WTC11 (cell line): ENCODE data around the gene EFS. TPM values are rescaled to one million over a fixed set of nuclear protein-coding genes. Genes with fewer than 3 reads are reported as not detected.

Source experiments
- ATAC-seq: fragments of 200-7000 bp; cut with Tn5 transposase; 2 replicates; pipeline ENCODE4 v1.10.0; 2021; ENCODE audit warnings: mild to moderate bottlenecking, moderate library complexity
- CTCF ChIA-PET: fragments of 300-600 bp; sonication (Branson Sonifier 250); formaldehyde crosslinking; loops from one replicate; lab custom pipeline; 2021; ENCODE audit warnings: antibody characterized with exemption; lab: Charles Lee
- POLR2A ChIA-PET: fragments of 350-600 bp; sonication (Branson Sonifier 250); formaldehyde crosslinking; loops from one replicate; lab custom pipeline; 2021; ENCODE audit warnings: antibody characterized with exemption; lab: Charles Lee
- DNase-seq: peaks from one replicate; pipeline ENCODE4 v3.0.0; 2021; ENCODE audit warnings: low spot score
- H3K27ac Mint-ChIP-seq: 2 replicates; pipeline ENCODE4 v1.8.0; 2021; ENCODE audit warnings: mixed read lengths
- H3K27me3 Mint-ChIP-seq: 2 replicates; pipeline ENCODE4 v1.8.0; 2021; ENCODE audit warnings: low read depth, mild to moderate bottlenecking, moderate library complexity, mixed read lengths
- H3K36me3 Mint-ChIP-seq: 2 replicates; pipeline ENCODE4 v1.8.0; 2021; ENCODE audit warnings: mixed read lengths
- H3K4me1 Mint-ChIP-seq: 2 replicates; pipeline ENCODE4 v1.8.0; 2022; ENCODE audit warnings: mixed read lengths
- H3K4me3 Mint-ChIP-seq: 2 replicates; pipeline ENCODE4 v1.8.0; 2021; ENCODE audit warnings: mild to moderate bottlenecking, moderate library complexity, mixed read lengths
- H3K9me3 Mint-ChIP-seq: 2 replicates; pipeline ENCODE4 v1.8.0; 2021; ENCODE audit warnings: mixed read lengths
- ATF1 ChIP-seq: sonication (generic); formaldehyde crosslinking; IDR thresholded peaks from 2 replicates; pipeline ENCODE4 v1.8.1; 2023; ENCODE audit warnings: mild to moderate bottlenecking, moderate library complexity, missing genetic modification reagents
- ATF6 ChIP-seq: sonication (generic); formaldehyde crosslinking; IDR thresholded peaks from 2 replicates; pipeline ENCODE4 v1.8.1; 2023; ENCODE audit warnings: mild to moderate bottlenecking, missing genetic modification reagents
- E2F4 ChIP-seq: sonication (generic); formaldehyde crosslinking; IDR thresholded peaks from 2 replicates; pipeline ENCODE4 v1.8.1; 2022; ENCODE audit warnings: low read depth, mild to moderate bottlenecking, moderate library complexity, missing genetic modification reagents, borderline replicate concordance
- NFATC4 ChIP-seq: fragments of 250-450 bp; sonication (Bioruptor Pico); IDR thresholded peaks from 2 replicates; pipeline ENCODE4 v1.9.0; 2021; ENCODE audit warnings: mild to moderate bottlenecking
- NFYB ChIP-seq: sonication (generic); formaldehyde crosslinking; conservative IDR thresholded peaks from 2 replicates; pipeline ENCODE4 v1.8.0; 2022; ENCODE audit warnings: low read depth, missing genetic modification reagents
- NR2C2 ChIP-seq: sonication (generic); formaldehyde crosslinking; IDR thresholded peaks from 2 replicates; pipeline ENCODE4 v1.8.0; 2022; ENCODE audit warnings: mild to moderate bottlenecking, missing genetic modification reagents
- RELA ChIP-seq: sonication (generic); formaldehyde crosslinking; IDR thresholded peaks from 2 replicates; pipeline ENCODE4 v1.8.1; 2022; ENCODE audit warnings: missing genetic modification reagents, mild to moderate bottlenecking, borderline replicate concordance
- RORB ChIP-seq: fragments of 250-450 bp; sonication (Bioruptor Pico); IDR thresholded peaks from 2 replicates; pipeline ENCODE4 v1.9.0; 2021; ENCODE audit warnings: mild to moderate bottlenecking
- SP1 ChIP-seq: sonication (generic); formaldehyde crosslinking; conservative IDR thresholded peaks from 2 replicates; pipeline ENCODE4 v1.8.1; 2022; ENCODE audit warnings: missing genetic modification reagents
- TEAD1 ChIP-seq: sonication (generic); formaldehyde crosslinking; IDR thresholded peaks from 2 replicates; pipeline ENCODE4 v1.8.0; 2022; ENCODE audit warnings: mild to moderate bottlenecking, missing genetic modification reagents
- USF2 ChIP-seq: sonication (generic); formaldehyde crosslinking; IDR thresholded peaks from 2 replicates; pipeline ENCODE4 v1.8.1; 2023; ENCODE audit warnings: mild to moderate bottlenecking, missing genetic modification reagents, moderate library complexity
- ZNF138 ChIP-seq: sonication (generic); formaldehyde crosslinking; conservative IDR thresholded peaks from 2 replicates; pipeline ENCODE4 v1.8.1; 2022; ENCODE audit warnings: mild to moderate bottlenecking, moderate library complexity, missing genetic modification reagents
- ZNF317 ChIP-seq: sonication (generic); formaldehyde crosslinking; IDR thresholded peaks from 2 replicates; pipeline ENCODE4 v1.8.1; 2023; ENCODE audit warnings: low read depth, mild to moderate bottlenecking, moderate library complexity, missing genetic modification reagents, borderline replicate concordance
- ZNF396 ChIP-seq: fragments of 250-450 bp; sonication (Bioruptor Pico); IDR thresholded peaks from 2 replicates; pipeline ENCODE4 v1.8.0; 2021; ENCODE audit warnings: mild to moderate bottlenecking, moderate library complexity, borderline replicate concordance
- total RNA-seq: library from RNA; stranded (reverse); gene quantifications from 3 replicates; pipeline ENCODE4 v1.2.3, GENCODE V29; 2021
- TF ChIP-seq, protein P1 (sequence below): sonication (generic); formaldehyde crosslinking; IDR thresholded peaks from 2 replicates; pipeline ENCODE4 v1.8.0; 2023; ENCODE audit warnings: missing genetic modification reagents, mild to moderate bottlenecking, borderline replicate concordance
- TF ChIP-seq, protein P2 (sequence below): fragments of 250-450 bp; sonication (Bioruptor Pico); conservative IDR thresholded peaks from 2 replicates; pipeline ENCODE4 v1.9.0; 2021; ENCODE audit warnings: mild to moderate bottlenecking

The EFS gene
- total RNA-seq, 1 experiment from 2014 or later, result 35.3 TPM

DNA sequence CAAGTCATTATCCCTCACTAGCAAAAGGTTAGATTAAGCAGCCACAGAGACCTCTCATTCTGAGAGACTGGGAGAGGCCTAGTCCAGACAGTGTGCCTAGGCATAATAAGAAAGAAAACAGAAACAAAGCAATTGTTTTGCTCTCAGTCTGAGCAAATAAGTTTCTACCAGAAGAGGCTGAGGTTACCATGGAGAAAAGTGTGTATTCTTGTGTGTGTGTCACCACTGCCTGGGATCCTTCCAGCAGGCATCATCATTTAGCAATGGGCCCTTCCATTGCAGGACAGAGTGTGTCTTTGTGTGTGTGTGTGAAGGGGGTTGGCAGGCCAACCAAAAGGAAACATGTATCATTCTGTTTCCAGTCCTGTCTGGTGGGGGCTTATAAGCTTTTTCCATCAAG is 3.7 kb downstream of the EFS start (continued):
- TF ChIP-seq E2F4 (CRISPR knock-in tag) (no peak), ZNF396 (CRISPR knock-in tag) (no peak), ATF1 (CRISPR knock-in tag) (no peak), NR2C2 (CRISPR knock-in tag) (no peak), SP1 (CRISPR knock-in tag) (no peak)
- TF ChIP-seq, protein P1, sequence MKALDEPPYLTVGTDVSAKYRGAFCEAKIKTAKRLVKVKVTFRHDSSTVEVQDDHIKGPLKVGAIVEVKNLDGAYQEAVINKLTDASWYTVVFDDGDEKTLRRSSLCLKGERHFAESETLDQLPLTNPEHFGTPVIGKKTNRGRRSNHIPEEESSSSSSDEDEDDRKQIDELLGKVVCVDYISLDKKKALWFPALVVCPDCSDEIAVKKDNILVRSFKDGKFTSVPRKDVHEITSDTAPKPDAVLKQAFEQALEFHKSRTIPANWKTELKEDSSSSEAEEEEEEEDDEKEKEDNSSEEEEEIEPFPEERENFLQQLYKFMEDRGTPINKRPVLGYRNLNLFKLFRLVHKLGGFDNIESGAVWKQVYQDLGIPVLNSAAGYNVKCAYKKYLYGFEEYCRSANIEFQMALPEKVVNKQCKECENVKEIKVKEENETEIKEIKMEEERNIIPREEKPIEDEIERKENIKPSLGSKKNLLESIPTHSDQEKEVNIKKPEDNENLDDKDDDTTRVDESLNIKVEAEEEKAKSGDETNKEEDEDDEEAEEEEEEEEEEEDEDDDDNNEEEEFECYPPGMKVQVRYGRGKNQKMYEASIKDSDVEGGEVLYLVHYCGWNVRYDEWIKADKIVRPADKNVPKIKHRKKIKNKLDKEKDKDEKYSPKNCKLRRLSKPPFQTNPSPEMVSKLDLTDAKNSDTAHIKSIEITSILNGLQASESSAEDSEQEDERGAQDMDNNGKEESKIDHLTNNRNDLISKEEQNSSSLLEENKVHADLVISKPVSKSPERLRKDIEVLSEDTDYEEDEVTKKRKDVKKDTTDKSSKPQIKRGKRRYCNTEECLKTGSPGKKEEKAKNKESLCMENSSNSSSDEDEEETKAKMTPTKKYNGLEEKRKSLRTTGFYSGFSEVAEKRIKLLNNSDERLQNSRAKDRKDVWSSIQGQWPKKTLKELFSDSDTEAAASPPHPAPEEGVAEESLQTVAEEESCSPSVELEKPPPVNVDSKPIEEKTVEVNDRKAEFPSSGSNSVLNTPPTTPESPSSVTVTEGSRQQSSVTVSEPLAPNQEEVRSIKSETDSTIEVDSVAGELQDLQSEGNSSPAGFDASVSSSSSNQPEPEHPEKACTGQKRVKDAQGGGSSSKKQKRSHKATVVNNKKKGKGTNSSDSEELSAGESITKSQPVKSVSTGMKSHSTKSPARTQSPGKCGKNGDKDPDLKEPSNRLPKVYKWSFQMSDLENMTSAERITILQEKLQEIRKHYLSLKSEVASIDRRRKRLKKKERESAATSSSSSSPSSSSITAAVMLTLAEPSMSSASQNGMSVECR, result no peak
- TF ChIP-seq, protein P2, sequence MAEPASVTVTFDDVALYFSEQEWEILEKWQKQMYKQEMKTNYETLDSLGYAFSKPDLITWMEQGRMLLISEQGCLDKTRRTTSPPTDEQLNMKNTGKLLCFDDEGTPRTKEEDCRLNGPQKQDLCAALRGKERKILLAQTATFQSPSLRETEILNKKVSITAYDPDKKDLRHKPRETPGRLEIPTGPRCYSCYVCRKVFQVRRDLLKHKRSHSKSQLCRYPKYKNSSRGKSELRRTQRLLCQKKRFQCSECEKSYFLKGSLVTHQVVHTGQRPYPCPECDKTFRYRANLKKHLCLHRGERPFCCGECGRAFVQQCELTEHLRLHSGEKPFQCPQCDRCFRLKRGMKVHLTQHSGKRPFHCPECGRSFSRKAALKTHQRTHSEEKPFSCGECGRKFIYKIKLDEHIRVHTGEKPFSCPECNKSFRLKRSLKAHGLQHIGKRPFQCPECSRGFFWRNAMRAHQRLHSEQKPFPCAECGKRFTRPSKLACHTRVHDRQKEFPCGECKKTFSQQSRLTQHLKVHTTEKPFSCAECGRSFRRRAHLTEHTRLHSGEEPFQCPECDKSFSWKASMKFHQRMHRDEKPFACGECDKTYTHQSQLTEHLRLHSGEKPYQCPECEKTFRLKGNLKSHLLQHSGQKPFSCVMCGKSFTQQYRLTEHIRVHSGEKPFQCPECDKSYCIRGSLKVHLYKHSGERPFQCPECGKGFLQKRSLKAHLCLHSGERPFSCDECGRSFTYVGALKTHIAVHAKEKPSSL (CRISPR knock-in tag), result no peak

DNA sequence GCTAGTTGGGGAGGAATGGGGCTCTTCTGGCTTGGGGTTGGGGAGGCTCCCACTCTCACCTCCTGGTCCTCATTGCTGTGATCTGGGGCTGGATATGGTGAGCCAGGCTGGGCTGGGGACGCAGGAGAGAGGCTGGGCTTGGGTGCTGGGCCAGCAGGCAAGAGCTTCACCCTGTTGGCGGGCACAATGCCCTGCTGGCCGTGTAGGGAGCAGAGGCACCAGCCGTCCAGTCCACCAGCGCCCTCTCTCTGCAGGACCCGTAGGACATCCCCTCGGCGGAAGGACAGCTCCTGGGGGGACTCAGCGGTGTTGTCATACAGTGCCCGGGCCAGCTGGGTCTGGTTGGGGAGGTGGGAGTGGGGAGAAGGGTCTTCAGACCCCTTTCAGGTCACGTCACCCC is 4.5 kb downstream of the EFS start:
- Mint-ChIP-seq H3K36me3 (peaks cover 17% of the 10 kb centered on the region), H3K4me3 (no peak overlapping the region), H3K27ac (no peak overlapping the region), H3K9me3 (no peaks in the 10 kb centered on the region), H3K4me1 (peaks cover 22% of the 10 kb centered on the region), H3K27me3 (peaks cover 6% of the 10 kb centered on the region)
- ChIA-PET CTCF (interaction anchor here (0.6 to 9.1 kb wide), 44 partner anchors 8 to 289 kb away, joined by 3 to 95 read pairs (median 4); partner anchors contain the start of genes ACIN1, BCL2L2, C14orf119 and CMTM5), POLR2A (interaction anchor here (0.5 to 1.2 kb wide), 5 partner anchors 8 to 194 kb away, joined by 3 to 8 read pairs (median 5); partner anchors contain the start of genes PABPN1 and SLC22A17)
- peak; percentile 69 for DNase-seq
- ATAC-seq, result peak; percentile 58
- TF ChIP-seq E2F4 (CRISPR knock-in tag) (no peak), RELA (CRISPR knock-in tag) (no peak), ATF6 (CRISPR knock-in tag) (no peak), NFATC4 (CRISPR knock-in tag) (no peak), RORB (CRISPR knock-in tag) (no peak), NFYB (CRISPR knock-in tag) (no peak), TEAD1 (no peak), USF2 (no peak), ZNF317 (CRISPR knock-in tag) (no peak), ZNF138 (CRISPR knock-in tag) (no peak)
- TF ChIP-seq, protein P2 (CRISPR knock-in tag), result no peak
- TF ChIP-seq, protein P1, result no peak
